Hepatocyte (in vitro differentiated cells): ENCODE data around the gene ROR2. TPM values are rescaled to one million over a fixed set of nuclear protein-coding genes. Genes with fewer than 3 reads are reported as not detected.

Experiments
- DNase-seq: peaks from one replicate; pipeline ENCODE4 v3.0.0-alpha.2; 2016; ENCODE audit warnings: low spot score
- H2AFZ ChIP-seq: fragments of 200-600 bp; sonication (generic); 2 replicates; pipeline ENCODE4 v1.6.0; 2016; ENCODE audit warnings: antibody characterized with exemption, mild to moderate bottlenecking
- H3K27ac ChIP-seq: fragments of 200-600 bp; sonication (generic); 2 replicates; pipeline ENCODE4 v1.5.1; 2016; ENCODE audit warnings: mild to moderate bottlenecking
- H3K27me3 ChIP-seq: fragments of 200-600 bp; sonication (generic); 2 replicates; pipeline ENCODE4 v1.6.1; 2016
- H3K36me3 ChIP-seq: fragments of 200-600 bp; sonication (generic); replicated peaks from 2 replicates; pipeline ENCODE4 v1.5.1; 2016; ENCODE audit warnings: low read depth; ENCODE audit not compliant: insufficient read depth
- H3K4me1 ChIP-seq: fragments of 200-600 bp; sonication (generic); 2 replicates; pipeline ENCODE4 v1.5.1; 2016; ENCODE audit warnings: mild to moderate bottlenecking, moderate library complexity; ENCODE audit not compliant: insufficient read depth
- H3K4me2 ChIP-seq: fragments of 200-600 bp; sonication (generic); 2 replicates; pipeline ENCODE4 v1.6.0; 2016
- H3K4me3 ChIP-seq: fragments of 200-600 bp; sonication (generic); 2 replicates; pipeline ENCODE4 v1.5.1; 2016; ENCODE audit warnings: mild to moderate bottlenecking
- H3K79me2 ChIP-seq: fragments of 200-600 bp; sonication (generic); 2 replicates; pipeline ENCODE4 v1.6.0; 2017; ENCODE audit warnings: mild to moderate bottlenecking
- H3K9me2 ChIP-seq: fragments of 200-600 bp; sonication (generic); replicated peaks from 2 replicates; pipeline ENCODE4 v1.6.0; 2017; ENCODE audit warnings: mild to moderate bottlenecking; ENCODE audit not compliant: insufficient read depth
- H3K9me3 ChIP-seq: fragments of 200-600 bp; sonication (generic); 2 replicates; pipeline ENCODE4 v1.5.1; 2016; ENCODE audit warnings: low read depth, mild to moderate bottlenecking
- H4K20me1 ChIP-seq: fragments of 200-600 bp; sonication (generic); 2 replicates; pipeline ENCODE4 v1.6.0; 2016; ENCODE audit warnings: mild to moderate bottlenecking; ENCODE audit not compliant: insufficient read depth, poor library complexity, severe bottlenecking
- EZH2 ChIP-seq: fragments of 200-600 bp; sonication (generic); IDR thresholded peaks from 2 replicates; pipeline ENCODE4 v1.6.1; 2016; ENCODE audit warnings: antibody characterized with exemption, mild to moderate bottlenecking, borderline replicate concordance
- EZH2phosphoT487 ChIP-seq: fragments of 200-600 bp; sonication (generic); IDR thresholded peaks from one replicate; pipeline ENCODE4 v1.6.1; 2018; ENCODE audit warnings: antibody characterized with exemption, mild to moderate bottlenecking, low read depth, moderate library complexity; ENCODE audit not compliant: unreplicated experiment, severe bottlenecking
- WGBS: methylation state at CpG from one replicate; pipeline ENCODE4 v1.1.6; 2016; ENCODE audit warnings: low lambda C conversion rate; ENCODE audit errors: missing lambda C conversion rate; 5-methylcytosine and 5-hydroxymethylcytosine counted together
- polyA plus RNA-seq: library from polyadenylated mRNA; unstranded; fragments of >200 nt; fragmentation: Nextera tagmentation; extraction: Ambion mirVana; gene quantifications from 2 replicates; pipeline ENCODE4 v1.2.1, GENCODE V29; 2016
- total RNA-seq: library from RNA; depleted of rRNA; stranded (reverse); fragments of >200 nt; gene quantifications from 2 replicates; pipeline ENCODE4 v1.2.3, GENCODE V29; 2014
- TF ChIP-seq, protein P1 (sequence below): fragments of 200-600 bp; sonication (generic); IDR thresholded peaks from 2 replicates; pipeline ENCODE4 v1.5.1; 2016; ENCODE audit warnings: antibody characterized with exemption, mild to moderate bottlenecking; ENCODE audit not compliant: poor library complexity

The ROR2 gene
- total and polyA plus RNA-seq, 2 experiments from 2014 or later, result 25.6 to 29.5 TPM

GRCh38 chr9:91927922-91928510 is 22.0 kb downstream of the ROR2 start:
- Histone ChIP-seq H3K79me2 (peaks cover 98% of the 10 kb centered on the region), H3K27ac (no peak overlapping the region), H3K36me3 (no peaks in the 10 kb centered on the region), H3K9me2 (no peaks in the 10 kb centered on the region), H2AFZ (no peak overlapping the region), H3K4me1 (peaks cover 3% of the 10 kb centered on the region), H3K4me3 (no peak overlapping the region), H3K9me3 (peaks cover 23% of the 10 kb centered on the region), H4K20me1 (peaks cover 13% of the 10 kb centered on the region), H3K27me3 (no peaks in the 10 kb centered on the region), H3K4me2 (no peak overlapping the region)
- no peak for TF ChIP-seq EZH2
- TF ChIP-seq, protein P1, sequence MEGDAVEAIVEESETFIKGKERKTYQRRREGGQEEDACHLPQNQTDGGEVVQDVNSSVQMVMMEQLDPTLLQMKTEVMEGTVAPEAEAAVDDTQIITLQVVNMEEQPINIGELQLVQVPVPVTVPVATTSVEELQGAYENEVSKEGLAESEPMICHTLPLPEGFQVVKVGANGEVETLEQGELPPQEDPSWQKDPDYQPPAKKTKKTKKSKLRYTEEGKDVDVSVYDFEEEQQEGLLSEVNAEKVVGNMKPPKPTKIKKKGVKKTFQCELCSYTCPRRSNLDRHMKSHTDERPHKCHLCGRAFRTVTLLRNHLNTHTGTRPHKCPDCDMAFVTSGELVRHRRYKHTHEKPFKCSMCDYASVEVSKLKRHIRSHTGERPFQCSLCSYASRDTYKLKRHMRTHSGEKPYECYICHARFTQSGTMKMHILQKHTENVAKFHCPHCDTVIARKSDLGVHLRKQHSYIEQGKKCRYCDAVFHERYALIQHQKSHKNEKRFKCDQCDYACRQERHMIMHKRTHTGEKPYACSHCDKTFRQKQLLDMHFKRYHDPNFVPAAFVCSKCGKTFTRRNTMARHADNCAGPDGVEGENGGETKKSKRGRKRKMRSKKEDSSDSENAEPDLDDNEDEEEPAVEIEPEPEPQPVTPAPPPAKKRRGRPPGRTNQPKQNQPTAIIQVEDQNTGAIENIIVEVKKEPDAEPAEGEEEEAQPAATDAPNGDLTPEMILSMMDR, result no peak
- no peak for TF ChIP-seq EZH2phosphoT487
- DNase-seq, result no peak
- WGBS, result 96% methylated on average over 8 of the region's 8 CpGs

DNA sequence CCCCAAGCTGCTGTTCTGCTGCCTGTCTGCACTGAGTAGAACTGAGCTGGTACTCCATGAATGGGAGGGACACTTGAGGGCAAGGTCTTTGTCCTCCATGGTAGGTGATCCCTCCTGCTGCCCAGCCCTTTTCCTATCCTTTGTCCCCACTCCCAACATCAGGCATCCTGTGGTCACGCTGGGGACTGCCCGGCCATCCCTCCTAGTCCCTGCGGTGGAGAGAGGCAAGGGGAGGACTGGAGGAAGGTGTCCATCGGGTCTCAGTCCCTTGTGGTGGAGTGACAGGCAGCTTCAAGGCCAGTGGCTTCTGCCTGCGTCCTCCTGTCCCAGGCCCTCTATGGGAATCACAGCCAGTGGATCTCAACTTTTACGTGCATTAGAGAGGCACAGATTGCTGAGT is 25.9 kb downstream of the ROR2 start:
- Histone ChIP-seq H3K27ac (no peak overlapping the region), H3K4me2 (no peak overlapping the region), H3K9me2 (no peaks in the 10 kb centered on the region), H3K27me3 (no peaks in the 10 kb centered on the region), H3K79me2 (peaks cover 98% of the 10 kb centered on the region), H3K9me3 (no peaks in the 10 kb centered on the region), H3K4me3 (no peak overlapping the region), H3K4me1 (peaks cover 20% of the 10 kb centered on the region), H2AFZ (no peak overlapping the region), H3K36me3 (no peaks in the 10 kb centered on the region), H4K20me1 (peaks cover 16% of the 10 kb centered on the region)
- 90% methylated on average over 6 of the region's 6 CpGs for WGBS
- TF ChIP-seq, protein P1, result no peak
- TF ChIP-seq EZH2 (no peak), EZH2phosphoT487 (no peak)
- DNase-seq, result no peak

- no peak overlapping the region for H3K4me3 ChIP-seq
- DNase-seq, result no peak
- H3K27ac ChIP-seq, result no peak overlapping the region
- peaks cover 16% of the 10 kb centered on the region for H4K20me1 ChIP-seq
- H2AFZ ChIP-seq, result no peak overlapping the region
- no peak overlapping the region for H3K4me2 ChIP-seq
- H3K9me3 ChIP-seq, result no peaks in the 10 kb centered on the region
- 67% methylated on average over 1 of the region's 1 CpG for WGBS
- peaks cover 98% of the 10 kb centered on the region for H3K79me2 ChIP-seq
- no peaks in the 10 kb centered on the region for H3K9me2 ChIP-seq
- peaks cover 20% of the 10 kb centered on the region for H3K4me1 ChIP-seq
- H3K27me3 ChIP-seq, result no peaks in the 10 kb centered on the region
- no peaks in the 10 kb centered on the region for H3K36me3 ChIP-seq
- TF ChIP-seq EZH2phosphoT487, result no peak
- TF ChIP-seq EZH2, result no peak
- TF ChIP-seq, protein P1, result no peak
These were observed 26.9 kb downstream of the ROR2 start for GRCh38 chr9:91923145-91923544.

- Histone ChIP-seq H3K4me1 (peaks cover 20% of the 10 kb centered on the region), H3K36me3 (no peaks in the 10 kb centered on the region), H3K4me2 (no peak overlapping the region), H3K4me3 (no peak overlapping the region), H2AFZ (no peak overlapping the region), H3K27me3 (no peaks in the 10 kb centered on the region), H3K27ac (no peak overlapping the region), H3K9me3 (no peaks in the 10 kb centered on the region), H3K79me2 (peaks cover 99% of the 10 kb centered on the region), H4K20me1 (peaks cover 10% of the 10 kb centered on the region), H3K9me2 (no peaks in the 10 kb centered on the region)
- TF ChIP-seq, protein P1, result no peak
- TF ChIP-seq EZH2 (no peak), EZH2phosphoT487 (no peak)
- DNase-seq, result no peak
- 72% methylated on average over 9 of the region's 9 CpGs for WGBS
These were observed 28.7 kb downstream of the ROR2 start for GRCh38 chr9:91921371-91921770.
